Measurements from ENCODE around the gene LYVE1. TPM values are rescaled to one million over a fixed set of nuclear protein-coding genes. Genes with fewer than 3 reads are reported as not detected.

Gene LYVE1, protein sequence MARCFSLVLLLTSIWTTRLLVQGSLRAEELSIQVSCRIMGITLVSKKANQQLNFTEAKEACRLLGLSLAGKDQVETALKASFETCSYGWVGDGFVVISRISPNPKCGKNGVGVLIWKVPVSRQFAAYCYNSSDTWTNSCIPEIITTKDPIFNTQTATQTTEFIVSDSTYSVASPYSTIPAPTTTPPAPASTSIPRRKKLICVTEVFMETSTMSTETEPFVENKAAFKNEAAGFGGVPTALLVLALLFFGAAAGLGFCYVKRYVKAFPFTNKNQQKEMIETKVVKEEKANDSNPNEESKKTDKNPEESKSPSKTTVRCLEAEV
- total RNA-seq (2022; extraction: Qiagen RNA extraction): 0.54 to 1.2 TPM (median 1.1 TPM) in 5 replicates

DNA sequence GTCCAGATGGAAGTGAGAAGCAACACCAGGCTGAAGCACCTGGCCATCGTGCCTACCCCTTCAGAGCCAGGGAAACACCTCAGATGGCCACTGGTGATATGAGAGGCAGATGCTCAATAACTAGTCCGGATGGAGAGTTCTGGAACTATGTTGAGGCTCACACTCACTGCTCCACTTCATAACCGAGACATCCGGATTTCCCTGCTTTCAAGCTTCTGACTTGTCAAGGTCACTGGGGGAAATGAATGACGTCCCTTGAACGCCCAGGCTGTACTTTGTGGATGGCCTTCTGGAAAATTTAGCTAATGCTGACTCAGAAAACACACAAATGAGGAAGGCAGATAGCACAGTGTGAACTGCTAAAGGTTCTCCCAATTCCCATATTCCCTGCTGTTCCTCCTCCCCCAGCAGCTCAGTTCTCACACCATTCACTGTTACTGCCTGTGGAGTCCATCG is at the start of gene LYVE1:
LYVE1 (minus strand) TSS at position 180 of the 456 bp plus-strand sequence; CDS start at position 47, 133 bp downstream.

DNA sequence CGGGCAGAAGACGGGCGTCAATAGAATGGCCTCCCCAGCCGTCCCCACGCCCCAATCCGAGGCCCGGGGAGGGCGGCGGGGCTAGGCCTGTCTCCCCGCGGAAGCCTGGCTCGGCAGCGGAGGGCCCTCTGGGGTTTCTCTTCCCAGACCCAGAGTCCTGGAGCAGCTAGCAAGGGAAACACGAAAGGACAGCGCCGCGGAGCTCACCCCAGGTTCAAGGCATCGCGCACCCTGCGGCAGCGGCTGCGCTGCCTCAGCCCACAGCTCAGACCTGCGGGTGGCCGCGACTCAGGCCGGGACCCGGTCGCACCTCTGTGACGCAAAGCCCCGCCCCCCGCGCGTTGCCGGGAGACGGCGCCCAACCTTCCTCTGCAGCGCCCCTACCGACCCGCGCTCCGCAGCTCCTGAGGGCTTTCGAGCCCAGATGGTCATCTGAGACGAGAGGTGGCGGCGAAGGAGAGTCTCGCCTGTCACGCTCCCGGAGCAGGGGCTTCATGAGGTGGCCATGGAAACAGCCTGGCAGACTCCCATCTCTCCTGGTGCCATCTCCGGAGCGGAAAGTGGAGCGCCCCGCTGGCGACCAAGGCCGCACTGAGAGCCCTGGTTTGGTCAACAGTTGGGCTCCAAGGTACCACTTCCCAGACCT is 27.4 kb downstream of the LYVE1 start, which contains the start of gene RNF141:
RNF141 (minus strand) TSS at position 273 of the 646 bp plus-strand sequence. CDS start 7,029 bp downstream, outside the sequence.

Other genes with a start within 250 kb of the LYVE1 start
- 6.5 to 8.7 TPM (median 7.5 TPM) in 5 replicates for gene AMPD3, start 113.4 kb downstream of the LYVE1 start, total RNA-seq (2022; extraction: Qiagen RNA extraction)
- 21.4 to 30.0 TPM (median 28.6 TPM) in 5 replicates for gene RNF141, start 27.5 kb downstream of the LYVE1 start, total RNA-seq (2022; extraction: Qiagen RNA extraction)
- 0.03 to 0.21 TPM (median 0.06 TPM) in 5 replicates for gene IRAG1, start 125.1 kb upstream of the LYVE1 start, total RNA-seq (2022; extraction: Qiagen RNA extraction)
- 21.6 to 33.4 TPM (median 24.5 TPM) in 5 replicates for gene CTR9, start 182.6 kb upstream of the LYVE1 start, total RNA-seq (2022; extraction: Qiagen RNA extraction)
- gene EIF4G2, start 240.3 kb upstream of the LYVE1 start, total RNA-seq (2022; extraction: Qiagen RNA extraction): 490 to 851 TPM (median 552 TPM) in 5 replicates